ENCODE measurements around the gene MAP4K1.

The MAP4K1 gene

DNA sequence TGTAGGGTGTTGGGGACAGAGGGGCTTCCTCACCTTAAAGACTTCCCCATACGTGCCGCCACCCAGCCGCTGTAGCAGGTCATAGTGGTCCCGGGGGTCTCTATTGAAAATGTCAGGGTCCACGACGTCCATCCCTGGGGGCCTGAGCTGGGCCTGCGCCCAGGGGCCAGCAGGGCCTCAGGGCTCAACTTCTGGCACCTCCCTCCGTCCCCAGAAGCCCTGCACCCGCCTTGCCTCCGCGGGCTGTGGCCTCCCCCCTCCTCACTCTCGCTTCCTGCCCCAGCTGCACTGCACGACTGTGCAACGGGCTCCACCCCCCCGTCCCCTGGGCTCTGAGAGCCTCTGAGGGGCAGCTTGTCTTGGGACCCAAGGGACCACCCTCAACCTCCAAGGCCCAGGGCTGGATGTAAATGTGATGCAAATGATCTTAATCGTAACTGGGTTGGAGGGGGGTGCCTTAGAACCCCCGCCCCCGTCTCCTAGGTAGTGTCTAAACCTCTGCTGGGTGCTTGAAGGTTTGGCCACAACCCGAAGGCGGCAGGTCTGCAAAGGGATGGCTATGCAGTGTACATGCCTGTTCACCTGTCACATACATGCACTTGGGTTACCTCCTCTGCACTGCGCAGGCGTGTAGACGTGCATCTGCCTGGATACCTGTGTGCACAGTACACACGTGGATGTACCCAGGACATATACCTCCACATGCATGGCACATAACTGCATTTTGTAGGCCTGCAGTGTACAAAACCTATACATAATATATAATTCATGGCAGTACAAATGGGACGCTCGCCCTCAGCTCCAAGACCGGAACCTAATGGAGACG, at the start of gene MAP4K1:
MAP4K1 (minus strand) TSS at position 190 of the 826 bp plus-strand sequence; CDS start at position 132, 58 bp downstream.
- peak within 1 kb of the TSS; percentile 90 to 98 for H3K4me3 ChIP-seq
- H3K27me3 ChIP-seq, result no peaks in the 10 kb centered on the region
- H3K27ac ChIP-seq, result peak within 1 kb of the TSS; percentile 77 to 83
- TF ChIP-seq, protein P1, sequence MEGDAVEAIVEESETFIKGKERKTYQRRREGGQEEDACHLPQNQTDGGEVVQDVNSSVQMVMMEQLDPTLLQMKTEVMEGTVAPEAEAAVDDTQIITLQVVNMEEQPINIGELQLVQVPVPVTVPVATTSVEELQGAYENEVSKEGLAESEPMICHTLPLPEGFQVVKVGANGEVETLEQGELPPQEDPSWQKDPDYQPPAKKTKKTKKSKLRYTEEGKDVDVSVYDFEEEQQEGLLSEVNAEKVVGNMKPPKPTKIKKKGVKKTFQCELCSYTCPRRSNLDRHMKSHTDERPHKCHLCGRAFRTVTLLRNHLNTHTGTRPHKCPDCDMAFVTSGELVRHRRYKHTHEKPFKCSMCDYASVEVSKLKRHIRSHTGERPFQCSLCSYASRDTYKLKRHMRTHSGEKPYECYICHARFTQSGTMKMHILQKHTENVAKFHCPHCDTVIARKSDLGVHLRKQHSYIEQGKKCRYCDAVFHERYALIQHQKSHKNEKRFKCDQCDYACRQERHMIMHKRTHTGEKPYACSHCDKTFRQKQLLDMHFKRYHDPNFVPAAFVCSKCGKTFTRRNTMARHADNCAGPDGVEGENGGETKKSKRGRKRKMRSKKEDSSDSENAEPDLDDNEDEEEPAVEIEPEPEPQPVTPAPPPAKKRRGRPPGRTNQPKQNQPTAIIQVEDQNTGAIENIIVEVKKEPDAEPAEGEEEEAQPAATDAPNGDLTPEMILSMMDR (IDR thresholded peaks at IDR 0.05), result no peak
- no peaks in the 10 kb centered on the region for H3K9me3 ChIP-seq
- peaks cover 24 to 29% (median 24%) of the 10 kb centered on the region in 3 donors for H3K36me3 ChIP-seq
- H3K4me1 ChIP-seq, result peaks cover 0 to 25% (median 19%) of the 10 kb centered on the region in 4 donors
- intact Hi-C loops (cut with DNase I; ENCODE audit: low total_unique reads), result loop anchor here (5.0 to 10.0 kb wide), 2 partner anchors 221 to 287 kb away; no protein-coding TSS in a partner anchor
- DNase-seq, result peak in 1 of 2 donors; percentile 29

DNA sequence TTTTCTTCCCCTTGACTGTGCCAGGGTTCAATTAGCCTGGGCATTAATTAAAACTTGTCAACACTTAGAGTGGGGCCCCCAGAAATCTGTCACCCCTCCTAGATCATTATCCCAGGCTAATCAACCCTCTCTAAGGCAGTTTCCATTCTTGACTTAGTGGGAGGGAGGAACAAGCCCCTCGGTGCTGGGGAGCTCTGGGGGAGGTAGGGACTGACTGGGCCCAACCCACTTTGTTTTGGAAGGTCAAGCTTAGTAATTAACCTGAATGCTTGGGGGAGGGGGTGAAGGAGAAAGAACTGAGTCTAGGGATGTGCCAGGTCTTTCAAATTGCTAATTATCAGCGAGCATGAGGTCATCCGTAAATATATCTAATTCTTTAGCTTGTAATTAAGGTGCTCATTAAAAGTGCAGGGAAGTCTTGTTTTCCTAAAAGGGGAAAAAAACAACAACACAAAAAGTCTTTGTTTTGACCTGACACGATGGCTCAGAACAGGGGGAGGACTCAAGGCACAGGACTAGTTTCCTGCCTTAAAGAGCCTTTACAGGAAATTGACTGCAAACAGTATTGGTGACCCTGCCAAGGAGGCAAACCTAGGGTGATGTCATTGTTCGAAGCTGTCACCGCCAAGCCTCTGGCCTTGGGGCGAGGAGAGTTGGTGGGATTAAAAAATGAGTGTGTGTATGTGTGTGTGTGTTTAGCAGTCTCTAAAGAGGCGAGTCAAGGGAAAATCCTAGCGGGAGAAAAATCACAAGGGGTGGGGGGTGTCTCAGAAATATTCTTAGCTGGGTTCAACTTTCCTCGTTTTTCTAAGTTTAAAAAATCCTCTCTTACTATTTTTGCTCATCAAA, 49.1 kb upstream of the MAP4K1 start:
- H3K36me3 ChIP-seq, result no peaks in the 10 kb centered on the region
- DNase-seq, result peak; percentile 60 to 83
- H3K4me3 ChIP-seq, result no peak overlapping the region
- intact Hi-C loops (cut with DNase I; ENCODE audit: low total_unique reads), result no loop called here
- H3K27me3 ChIP-seq, result no peaks in the 10 kb centered on the region
- peak overlapping the region; percentile 94 to 97 for H3K27ac ChIP-seq
- H3K9me3 ChIP-seq, result no peaks in the 10 kb centered on the region
- TF ChIP-seq, protein P1 (IDR thresholded peaks at IDR 0.05), result no peak
- peaks cover 31 to 100% (median 96%) of the 10 kb centered on the region in 4 donors for H3K4me1 ChIP-seq

DNA sequence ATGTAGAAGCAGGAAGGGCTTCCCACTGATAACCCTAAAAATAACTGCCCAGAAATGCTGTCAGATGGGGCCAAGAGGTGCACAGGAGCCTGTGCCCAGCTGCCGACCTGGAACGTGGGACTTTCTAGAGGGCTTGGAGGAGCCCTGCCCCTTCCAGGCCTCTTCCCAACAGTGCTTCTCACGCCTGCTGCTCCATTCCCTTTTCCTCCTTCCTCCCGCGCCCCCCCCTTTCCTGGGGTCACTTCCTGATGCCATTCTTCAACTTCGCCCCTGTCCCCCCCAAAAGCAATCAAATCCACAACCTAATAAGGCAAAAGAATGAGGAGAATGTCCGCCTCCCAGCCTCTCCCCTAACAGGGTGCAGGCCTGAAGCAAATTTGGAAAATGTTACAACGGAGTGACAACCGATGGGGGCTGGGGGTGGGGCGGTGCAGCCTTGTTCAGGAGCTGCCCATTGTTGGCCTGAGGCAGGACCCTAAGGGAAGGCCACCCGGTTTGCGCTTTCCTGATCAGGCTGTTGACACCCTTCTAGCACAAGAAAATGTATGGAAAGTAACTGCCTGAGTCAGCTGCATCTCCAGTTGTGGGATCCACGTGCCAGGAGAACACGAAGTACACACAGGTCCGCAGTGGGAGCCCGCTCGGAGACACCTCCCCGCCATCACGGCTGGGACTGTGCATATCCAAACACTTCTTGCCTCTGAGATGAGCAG, 48.4 kb upstream of the MAP4K1 start:
- Histone ChIP-seq H3K36me3 (peaks cover 0 to under 1% (median 0%) of the 10 kb centered on the region in 3 donors), H3K4me3 (no peak overlapping the region), H3K4me1 (peaks cover 31 to 100% (median 96%) of the 10 kb centered on the region in 4 donors), H3K9me3 (no peaks in the 10 kb centered on the region), H3K27me3 (no peaks in the 10 kb centered on the region), H3K27ac (peak overlapping the region; percentile 94 to 97)
- intact Hi-C loops (cut with DNase I; ENCODE audit: low total_unique reads), result no loop called here
- TF ChIP-seq, protein P1 (IDR thresholded peaks at IDR 0.05), result no peak
- peak; percentile 57 to 84 for DNase-seq

DNA sequence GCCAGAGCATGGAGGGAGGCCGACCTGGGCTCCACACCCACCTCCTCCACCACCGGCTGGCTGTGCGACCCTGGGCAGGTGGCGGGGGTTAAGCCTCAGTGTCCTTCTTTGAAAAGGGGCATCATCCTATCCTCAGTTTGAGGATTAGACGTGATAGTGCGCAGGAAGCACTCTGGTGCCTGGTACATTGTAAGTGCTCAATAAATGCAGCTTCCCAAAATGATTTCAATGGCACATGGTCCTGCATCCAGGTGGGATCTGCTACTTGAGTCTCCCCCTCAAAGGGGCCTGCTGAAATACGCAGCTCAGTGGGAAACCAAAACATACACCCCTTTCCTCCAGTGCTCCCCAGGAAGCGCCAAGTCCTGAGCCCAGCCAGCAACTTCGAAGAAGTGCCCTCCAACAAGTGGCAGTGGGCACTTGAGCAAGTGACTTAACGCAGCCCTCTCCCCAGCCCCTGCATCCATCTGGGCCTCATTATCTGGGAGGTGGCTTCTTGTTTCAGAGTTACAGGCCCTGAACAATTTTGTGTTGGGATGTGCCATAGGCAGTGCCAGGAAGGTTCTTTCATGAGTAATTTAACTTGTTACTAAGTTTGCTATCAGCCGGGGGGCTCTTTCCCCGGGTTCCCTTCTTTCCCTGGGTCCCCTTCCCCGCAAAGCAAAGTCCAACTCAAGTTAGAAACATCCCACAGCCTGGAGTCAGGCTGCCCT, 47.6 kb upstream of the MAP4K1 start:
- Histone ChIP-seq H3K27ac (peak overlapping the region; percentile 94 to 97), H3K9me3 (no peaks in the 10 kb centered on the region), H3K27me3 (no peaks in the 10 kb centered on the region), H3K36me3 (peaks cover 0 to 6% (median 0%) of the 10 kb centered on the region in 3 donors), H3K4me1 (peaks cover 31 to 100% (median 98%) of the 10 kb centered on the region in 4 donors), H3K4me3 (no peak overlapping the region)
- no peak for DNase-seq
- intact Hi-C loops (cut with DNase I; ENCODE audit: low total_unique reads), result no loop called here
- TF ChIP-seq, protein P1 (IDR thresholded peaks at IDR 0.05), result no peak

Measured in tibial artery (tissue), 4 donors.